HG03045 (cell line): Measurements from ENCODE around the gene EIF2S1.
"Not testable (repeated sequence)": the region's sequence is repeated elsewhere in the genome, so short reads cannot be mapped to it uniquely, and the experiment has no call there.

Source experiments
- ATAC-seq: cut with Tn5 transposase; IDR thresholded peaks from one replicate; pipeline ENCODE4 v1.9.1; 2021; ENCODE audit warnings: mild to moderate bottlenecking, moderate library complexity; ENCODE audit not compliant: unreplicated experiment

EIF2S1 gene

GRCh38 chr14:67359775-67360469 is at the start of gene EIF2S1, which contains the start of gene ATP6V1D:
TSS of gene EIF2S1 (plus strand) at chr14:67360328. CDS start at chr14:67364768, 4,440 bp downstream.
TSS of gene ATP6V1D (minus strand) at chr14:67359804. CDS start at chr14:67359698, 106 bp downstream.
- ATAC-seq, result peak; percentile 88

DNA sequence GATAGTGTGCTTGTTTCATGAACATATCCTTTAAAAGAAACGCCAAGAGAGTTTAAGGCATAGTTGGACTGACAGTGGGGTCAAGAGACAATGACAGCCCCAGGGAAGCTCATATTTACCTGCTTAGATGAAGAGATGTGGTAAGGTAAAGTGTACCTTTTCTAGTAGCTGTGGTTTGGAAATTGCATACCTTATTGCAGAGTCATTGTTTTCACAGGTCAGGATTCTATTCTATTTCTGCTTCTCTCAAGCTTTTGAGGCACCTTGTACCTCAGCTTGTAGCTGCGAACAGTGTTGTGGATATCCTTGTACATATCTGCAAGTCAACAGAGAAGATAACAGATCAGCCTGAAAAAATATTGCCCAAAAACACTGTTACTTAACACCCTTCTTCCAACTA is 48.3 kb upstream of the EIF2S1 start:
- no peak for ATAC-seq

GRCh38 chr14:67313153-67313552 is 47.0 kb upstream of the EIF2S1 start:
- ATAC-seq, result no peak

- no peak for ATAC-seq
Measured at GRCh38 chr14:67317822-67318221, 42.3 kb upstream of the EIF2S1 start.

GRCh38 chr14:67319142-67319541 is 41.0 kb upstream of the EIF2S1 start:
- ATAC-seq, result no peak

- not testable (repeated sequence) for ATAC-seq
Measured at GRCh38 chr14:67329666-67330065, 30.5 kb upstream of the EIF2S1 start.

- ATAC-seq, result no peak
Measured at GRCh38 chr14:67331368-67332125, 28.6 kb upstream of the EIF2S1 start.

GRCh38 chr14:67332468-67332867 is 27.7 kb upstream of the EIF2S1 start:
- ATAC-seq, result no peak

- ATAC-seq, result no peak
Measured at GRCh38 chr14:67335781-67336180, 24.3 kb upstream of the EIF2S1 start.

DNA sequence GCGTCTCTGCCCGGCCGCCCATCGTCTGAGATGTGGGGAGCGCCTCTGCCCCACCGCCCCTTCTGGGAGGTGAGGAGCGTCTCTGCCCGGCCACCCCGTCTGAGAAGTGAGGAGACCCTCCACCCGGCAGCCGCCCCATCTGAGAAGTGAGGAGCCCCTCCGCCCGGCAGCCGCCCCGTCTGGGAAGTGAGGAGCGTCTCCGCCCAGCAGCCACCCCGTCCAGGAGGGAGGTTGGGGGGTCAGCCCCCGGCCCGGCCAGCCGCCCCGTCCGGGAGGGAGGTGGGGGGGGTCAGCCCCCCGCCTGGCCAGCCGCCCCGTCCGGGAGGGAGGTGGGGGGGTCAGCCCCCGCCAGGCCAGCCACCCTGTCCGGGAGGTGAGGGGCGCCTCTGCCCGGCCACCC is 18.9 kb upstream of the EIF2S1 start:
- ATAC-seq, result not testable (repeated sequence)

GRCh38 chr14:67343601-67344230 is 16.4 kb upstream of the EIF2S1 start:
- no peak for ATAC-seq

- no peak for ATAC-seq
Measured at GRCh38 chr14:67345583-67345982, 14.5 kb upstream of the EIF2S1 start.

GRCh38 chr14:67352055-67352454 is 8.1 kb upstream of the EIF2S1 start:
- no peak for ATAC-seq

DNA sequence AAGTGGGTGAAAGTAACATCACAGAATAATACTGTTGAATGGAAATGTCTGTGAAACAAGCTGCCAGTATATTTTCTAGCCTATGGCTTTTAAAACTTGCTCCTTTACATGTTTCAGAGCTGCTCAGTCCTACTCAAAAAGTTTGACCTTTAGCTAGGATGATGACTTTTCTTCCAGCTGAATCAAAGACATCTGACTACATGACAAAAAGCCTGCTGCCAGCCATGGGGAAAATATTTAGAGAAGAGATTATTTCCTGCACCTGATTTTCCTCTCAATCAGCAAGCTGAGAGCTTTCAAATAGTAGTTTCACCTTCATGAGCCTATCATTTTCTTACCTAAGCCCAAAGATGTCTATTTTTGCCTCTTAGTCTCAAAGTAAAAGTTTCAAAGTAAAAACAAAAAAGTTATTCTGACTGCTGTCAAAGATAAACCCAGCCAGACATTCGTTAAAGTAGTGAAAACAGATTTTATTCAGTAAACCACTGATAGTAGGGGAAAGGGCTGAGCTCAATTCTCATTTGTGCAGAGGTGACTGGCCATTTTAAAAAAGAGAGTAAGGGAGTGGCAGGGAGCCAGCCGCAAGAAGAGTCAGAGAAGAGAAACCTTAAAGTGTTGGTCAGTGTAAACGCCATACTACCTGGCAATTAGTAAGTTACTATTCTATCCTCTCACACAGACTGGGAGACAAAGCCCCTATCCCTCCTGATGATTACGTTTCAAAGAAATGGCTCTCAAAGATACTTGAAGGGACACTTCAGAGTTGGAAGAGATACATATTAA is 2.8 kb upstream of the EIF2S1 start:
- ATAC-seq, result no peak

GRCh38 chr14:67357969-67358354 is 2.2 kb upstream of the EIF2S1 start:
- no peak for ATAC-seq

GRCh38 chr14:67358924-67359774 is 979 bp upstream of the EIF2S1 start:
- peak; percentile 2 for ATAC-seq

GRCh38 chr14:67360470-67361206 is 510 bp downstream of the EIF2S1 start:
- ATAC-seq, result peak; percentile 31

DNA sequence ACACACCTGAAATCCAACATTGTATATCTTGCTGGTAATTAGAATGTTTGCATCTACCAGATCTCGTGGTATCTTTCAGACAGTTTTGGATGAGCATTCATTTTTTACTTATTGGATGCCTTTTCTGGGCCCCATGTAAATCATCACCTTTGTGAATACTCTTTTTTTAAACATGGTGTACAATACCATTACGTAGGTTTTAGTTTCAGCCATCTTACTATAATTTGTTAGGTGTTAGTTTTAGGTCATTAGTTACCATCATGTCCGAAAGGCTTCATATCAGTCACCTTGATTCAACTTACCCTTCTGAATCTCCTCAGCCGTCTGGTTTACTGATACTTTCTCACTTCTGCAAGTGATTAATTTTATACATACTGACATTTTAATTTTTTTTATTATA is 5.3 kb downstream of the EIF2S1 start:
- ATAC-seq, result no peak

DNA sequence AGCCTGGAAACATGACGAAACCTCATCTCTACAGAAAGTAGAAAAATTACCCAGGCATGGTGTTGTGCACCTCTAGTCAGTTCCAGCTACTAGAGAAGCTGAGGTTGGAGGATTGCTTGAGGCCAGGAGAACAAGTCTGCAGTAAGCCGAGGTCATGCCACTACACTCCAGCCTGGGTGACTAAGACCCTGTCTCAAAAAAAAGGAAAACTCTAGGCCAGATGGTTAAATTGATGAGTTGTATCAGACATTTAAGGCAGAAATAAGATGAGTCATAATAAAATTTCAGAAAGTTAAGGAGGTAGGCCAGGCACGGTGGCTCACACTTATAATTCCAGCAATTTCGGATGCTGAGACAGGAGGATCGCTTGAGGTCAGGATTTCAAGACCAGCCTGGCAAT is 10.7 kb downstream of the EIF2S1 start:
- ATAC-seq, result no peak
